Right lobe of liver (tissue), 6 donors: ENCODE measurements around the gene WDFY2. TPM values are rescaled to one million over a fixed set of nuclear protein-coding genes. Genes with fewer than 3 reads are reported as not detected.

ENCODE experiments used
- ATAC-seq, 4 donors: fragments of 200-7000 bp; cut with Tn5 transposase; one replicate each; pipeline ENCODE4 v1.9.1; 2020; ENCODE audit warnings: mild to moderate bottlenecking in 4 of 4, moderate library complexity in 4 of 4
- DNase-seq, 3 donors: peaks; one replicate each; pipeline ENCODE4 v3.0.0-alpha.2; 2020
- H3K27ac ChIP-seq, 3 donors: fragments of 200-600 bp; one replicate each; pipeline ENCODE4 v1.8.0; 2022
- H3K27me3 ChIP-seq, 2 donors: fragments of 200-600 bp; one replicate each; pipeline ENCODE4 v1.8.0; 2022
- H3K36me3 ChIP-seq, 4 donors: fragments of 200-600 bp; sonication (generic) in 1 of 4; one replicate each; pipeline versions ENCODE4 v1.5.1 to v1.8.0; 2017 to 2022; ENCODE audit warnings: control low read depth in 1 of 4
- H3K4me1 ChIP-seq, 4 donors: fragments of 200-600 bp; sonication (generic) in 1 of 4; one replicate each; pipeline versions ENCODE4 v1.5.1 to v1.8.0; 2017 to 2022; ENCODE audit warnings: control low read depth in 1 of 4
- H3K4me3 ChIP-seq, 3 donors: fragments of 200-600 bp; one replicate each; pipeline ENCODE4 v1.8.0; 2022
- H3K9me3 ChIP-seq, 4 donors: fragments of 200-600 bp; sonication (generic) in 1 of 4; one replicate each; pipeline versions ENCODE4 v1.5.1 to v1.8.0; 2017 to 2022; ENCODE audit warnings: control low read depth in 1 of 4
- POLR2A ChIP-seq: fragments of 450-650 bp; IDR thresholded peaks from one replicate; pipeline ENCODE4 v1.6.1; 2017; ENCODE audit warnings: antibody characterized with exemption, mild to moderate bottlenecking
- WGBS: methylation state at CpG from one replicate; pipeline ENCODE4 v1.1.6; 2018; ENCODE audit warnings: low coverage, low lambda C conversion rate; ENCODE audit not compliant: insufficient coverage; ENCODE audit errors: missing lambda C conversion rate; 5-methylcytosine and 5-hydroxymethylcytosine counted together
- intact Hi-C, 2 donors: fragments of 100-400 bp; cut with DNase I; formaldehyde crosslinking; loops; one replicate each; pipeline versions ENCODE4 v1.11.2 to v1.14.1; 2022
- total RNA-seq, 6 experiments: library from RNA; depleted of rRNA in 2 of 6; stranded (reverse); fragments of >200 nt in 2 of 6; fragmentation: NEBNext Ultra II Directional in 3 of 6; extraction: Animal tissue kit (Norgen Biotek cat#: 25700) in 3 of 6; gene quantifications; one replicate each; pipeline versions ENCODE4 v1.1.0 to v1.2.4, GENCODE V29; 2016 to 2023
- TF ChIP-seq, protein P1 (sequence below), 4 donors: fragments of 200-600 bp in 3 of 4; fragments of 450-650 bp in 1 of 4; IDR thresholded peaks; one replicate each; pipeline versions ENCODE4 v1.5.1 to v1.8.0; 2016 to 2022; ENCODE audit warnings: antibody characterized with exemption in 4 of 4, mild to moderate bottlenecking in 2 of 4
- donor health status: DM: no; HTN: yes; CAD: no.
- donor health status: DM: no; HTN: no; CAD: no.
- donor health status: DM: no; HTN: no; CAD: no.
- donor health status: DM: no; HTN: yes; CAD: no.
- donor health status: DM: no; HTN: yes; CAD: no.

Gene WDFY2
- total RNA-seq, 6 experiments from 2014 or later = 4.5 to 12.0 (median 7.3) TPM

- Histone ChIP-seq H3K4me3 (no peak overlapping the region), H3K36me3 (peaks cover 0 to 14% (median 7%) of the 10 kb centered on the region in 4 donors), H3K9me3 (no peaks in the 10 kb centered on the region), H3K27me3 (no peaks in the 10 kb centered on the region), H3K27ac (no peak overlapping the region), H3K4me1 (no peaks in the 10 kb centered on the region)
- intact Hi-C loops = no loop called here
- TF ChIP-seq POLR2A = no peak
- TF ChIP-seq, protein P1, sequence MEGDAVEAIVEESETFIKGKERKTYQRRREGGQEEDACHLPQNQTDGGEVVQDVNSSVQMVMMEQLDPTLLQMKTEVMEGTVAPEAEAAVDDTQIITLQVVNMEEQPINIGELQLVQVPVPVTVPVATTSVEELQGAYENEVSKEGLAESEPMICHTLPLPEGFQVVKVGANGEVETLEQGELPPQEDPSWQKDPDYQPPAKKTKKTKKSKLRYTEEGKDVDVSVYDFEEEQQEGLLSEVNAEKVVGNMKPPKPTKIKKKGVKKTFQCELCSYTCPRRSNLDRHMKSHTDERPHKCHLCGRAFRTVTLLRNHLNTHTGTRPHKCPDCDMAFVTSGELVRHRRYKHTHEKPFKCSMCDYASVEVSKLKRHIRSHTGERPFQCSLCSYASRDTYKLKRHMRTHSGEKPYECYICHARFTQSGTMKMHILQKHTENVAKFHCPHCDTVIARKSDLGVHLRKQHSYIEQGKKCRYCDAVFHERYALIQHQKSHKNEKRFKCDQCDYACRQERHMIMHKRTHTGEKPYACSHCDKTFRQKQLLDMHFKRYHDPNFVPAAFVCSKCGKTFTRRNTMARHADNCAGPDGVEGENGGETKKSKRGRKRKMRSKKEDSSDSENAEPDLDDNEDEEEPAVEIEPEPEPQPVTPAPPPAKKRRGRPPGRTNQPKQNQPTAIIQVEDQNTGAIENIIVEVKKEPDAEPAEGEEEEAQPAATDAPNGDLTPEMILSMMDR (IDR thresholded peaks at IDR 0.05) = no peak
- WGBS = 52% methylated on average over 9 of the region's 12 CpGs
- ATAC-seq (peak; percentile 24 to 81 (median 36)), DNase-seq (no peak)
Observed at GRCh38 chr13:51764184-51765141, 180.2 kb downstream of the WDFY2 start.

DNA sequence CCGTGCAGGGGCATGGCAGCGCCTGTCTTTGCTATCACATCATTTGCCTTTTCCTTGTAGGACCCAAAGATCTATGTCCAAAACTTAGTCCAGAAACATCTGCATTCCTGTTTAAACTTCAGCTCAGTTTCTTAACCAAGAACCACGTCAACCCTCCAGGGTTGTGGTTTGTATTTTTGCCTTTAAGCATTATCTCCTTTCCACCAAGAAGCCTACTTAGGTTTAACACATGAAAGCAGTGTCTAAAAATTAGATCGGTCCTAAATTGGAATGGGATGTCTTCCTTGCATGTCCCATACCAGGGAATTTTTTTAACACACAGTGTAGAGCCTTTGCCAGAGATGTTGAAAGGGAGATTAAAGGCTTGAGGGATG is 180.9 kb downstream of the WDFY2 start:
- ATAC-seq = no peak

GRCh38 chr13:51767100-51767499 is 182.8 kb downstream of the WDFY2 start:
- DNase-seq (no peak), ATAC-seq (no peak)
- Histone ChIP-seq H3K27ac (no peak overlapping the region), H3K4me3 (no peak overlapping the region), H3K27me3 (no peaks in the 10 kb centered on the region), H3K36me3 (peaks cover 0 to 7% (median 2%) of the 10 kb centered on the region in 4 donors), H3K9me3 (no peaks in the 10 kb centered on the region), H3K4me1 (no peaks in the 10 kb centered on the region)
- 86% methylated on average over 2 of the region's 8 CpGs for whole genome bisulfite sequencing
- intact Hi-C loops = no loop called here
- TF ChIP-seq, protein P1 (IDR thresholded peaks at IDR 0.05) = no peak
- TF ChIP-seq POLR2A = no peak

More for the DNA sequence above, 180.9 kb downstream of the WDFY2 start:
- intact Hi-C loops = no loop called here
- no peaks in the 10 kb centered on the region for H3K27me3 ChIP-seq
- WGBS = 73% methylated on average over 2 of the region's 4 CpGs
- H3K36me3 ChIP-seq = peaks cover 0 to 13% (median 5%) of the 10 kb centered on the region in 4 donors
- no peak overlapping the region for H3K27ac ChIP-seq
- no peaks in the 10 kb centered on the region for H3K9me3 ChIP-seq
- DNase-seq = no peak
- TF ChIP-seq, protein P1 (IDR thresholded peaks at IDR 0.05) = no peak
- TF ChIP-seq POLR2A = no peak
- H3K4me1 ChIP-seq = no peaks in the 10 kb centered on the region
- H3K4me3 ChIP-seq = no peak overlapping the region

- no peak for TF ChIP-seq POLR2A
- TF ChIP-seq, protein P1 (IDR thresholded peaks at IDR 0.05) = no peak
- peak in 2 of 4 donors; percentile 10 to 19 for ATAC-seq
- no peak for DNase-seq
- Histone ChIP-seq H3K9me3 (no peaks in the 10 kb centered on the region), H3K36me3 (no peaks in the 10 kb centered on the region), H3K27me3 (no peaks in the 10 kb centered on the region), H3K4me1 (no peaks in the 10 kb centered on the region), H3K4me3 (no peak overlapping the region), H3K27ac (no peak overlapping the region)
- intact Hi-C loops = no loop called here
- 82% methylated on average over 4 of the region's 15 CpGs for WGBS
Observed at GRCh38 chr13:51768378-51768921, 184.2 kb downstream of the WDFY2 start.
